GM23248 (cell line): Measurements from ENCODE around the gene POC1A.

Experiments
- EZH2 ChIP-seq: fragments of 200-600 bp; sonication (generic); IDR thresholded peaks from 2 replicates; pipeline ENCODE4 v1.6.1; 2018; ENCODE audit warnings: antibody characterized with exemption, mild to moderate bottlenecking; ENCODE audit not compliant: insufficient read depth, poor library complexity, severe bottlenecking
- EZH2phosphoT487 ChIP-seq: fragments of 200-600 bp; sonication (generic); IDR thresholded peaks from 2 replicates; pipeline ENCODE4 v1.6.1; 2018; ENCODE audit warnings: antibody characterized with exemption, moderate library complexity, mild to moderate bottlenecking, low read depth; ENCODE audit not compliant: insufficient read depth

DNA sequence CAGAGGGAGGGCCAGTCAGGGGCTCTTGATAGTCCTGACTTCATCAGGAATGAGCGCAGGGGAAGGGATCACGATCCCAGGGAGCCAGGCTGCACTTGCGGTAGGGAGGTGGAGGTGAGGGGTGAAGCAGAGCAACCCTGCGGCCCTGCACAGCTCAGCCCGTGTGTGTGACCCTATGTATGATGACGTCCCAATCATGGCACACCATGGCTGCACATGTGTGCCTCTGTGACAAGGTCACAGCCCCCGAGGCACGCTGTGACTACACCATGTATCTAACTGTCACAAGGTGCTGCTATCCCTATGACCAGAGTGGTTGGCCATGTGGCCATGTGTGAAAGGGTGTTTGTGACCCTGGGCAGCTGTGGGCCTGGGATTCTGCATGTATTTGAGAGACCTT lies 30.5 kb upstream of the POC1A start:
- TF ChIP-seq EZH2 (no peak), EZH2phosphoT487 (no peak)
